Spleen (tissue), 11 donors: Measurements from ENCODE around the gene ZNF513. TPM values are rescaled to one million over a fixed set of nuclear protein-coding genes. Genes with fewer than 3 reads are reported as not detected.

Source experiments
- DNase-seq: peaks from one replicate; pipeline ENCODE4 v3.0.0-alpha.2; 2020
- H3K27ac ChIP-seq, 8 donors: fragments of 200-600 bp; sonication (generic) in 7 of 8; 1 replicate in 4 of 8; 2 replicates in 4 of 8; pipeline versions ENCODE4 v1.5.0 to v1.8.0; 2016 to 2021; ENCODE audit warnings: inconsistent platforms in 4 of 8, mild to moderate bottlenecking in 4 of 8, moderate library complexity in 1 of 8
- H3K27me3 ChIP-seq, 7 donors: fragments of 200-600 bp; sonication (generic) in 6 of 7; replicated peaks in 1 of 7; 1 replicate in 4 of 7; 2 replicates in 3 of 7; pipeline versions ENCODE4 v1.5.0 to v1.8.0; 2016 to 2021; ENCODE audit warnings: inconsistent platforms in 3 of 7, mild to moderate bottlenecking in 1 of 7
- H3K36me3 ChIP-seq, 6 donors: fragments of 200-600 bp; sonication (generic) in 5 of 6; 1 replicate in 4 of 6; 2 replicates in 2 of 6; pipeline versions ENCODE4 v1.5.0 to v1.8.0; 2016 to 2021; ENCODE audit warnings: inconsistent platforms in 2 of 6
- H3K4me1 ChIP-seq, 6 donors: fragments of 200-600 bp; sonication (generic) in 5 of 6; 1 replicate in 3 of 6; 2 replicates in 3 of 6; pipeline versions ENCODE4 v1.5.0 to v1.8.0; 2016 to 2021; ENCODE audit warnings: inconsistent platforms in 3 of 6
- H3K4me3 ChIP-seq, 8 donors: fragments of 200-600 bp; sonication (generic) in 7 of 8; 1 replicate in 4 of 8; 2 replicates in 4 of 8; pipeline versions ENCODE4 v1.5.0 to v1.8.0; 2016 to 2021; ENCODE audit warnings: inconsistent platforms in 4 of 8, mild to moderate bottlenecking in 4 of 8, moderate library complexity in 2 of 8
- H3K9me3 ChIP-seq, 8 donors: fragments of 200-600 bp; sonication (generic) in 7 of 8; 1 replicate in 4 of 8; 2 replicates in 4 of 8; pipeline versions ENCODE4 v1.5.0 to v1.8.0; 2016 to 2021; ENCODE audit warnings: inconsistent platforms in 4 of 8
- CTCF ChIP-seq, 11 experiments: fragments of 200-600 bp in 7 of 11; fragments of 450-650 bp in 4 of 11; sonication (generic) in 4 of 11; IDR thresholded peaks in 8 of 11; conservative IDR thresholded peaks in 3 of 11; 1 replicate in 7 of 11; 2 replicates in 4 of 11; pipeline versions ENCODE4 v1.4.0 to v1.8.0; 2016 to 2021; ENCODE audit warnings: antibody characterized with exemption in 11 of 11, inconsistent platforms in 4 of 11, mild to moderate bottlenecking in 1 of 11
- POLR2A ChIP-seq, 3 donors: fragments of 450-650 bp; IDR thresholded peaks; one replicate each; pipeline ENCODE4 v1.5.1; 2017; ENCODE audit warnings: antibody characterized with exemption in 3 of 3, mild to moderate bottlenecking in 1 of 3
- POLR2AphosphoS5 ChIP-seq, 3 donors: sonication (generic); formaldehyde crosslinking; IDR thresholded peaks; one replicate each; pipeline ENCODE4 v1.5.1; 2017; ENCODE audit warnings: antibody characterized with exemption in 3 of 3
- WGBS, 5 donors: extraction: QIAGEN DNeasy Blood & Tissue Kit in 3 of 5; methylation state at CpG; one replicate each; pipeline versions ENCODE4 v1.1.5 to v1.1.7; 2013 to 2018; 5-methylcytosine and 5-hydroxymethylcytosine counted together
- intact Hi-C: fragments of 100-400 bp; cut with DNase I; formaldehyde crosslinking; loops from one replicate; pipeline ENCODE4 v1.15.0; 2023; ENCODE audit warnings: low total_unique reads
- polyA plus RNA-seq, 3 donors: library from polyadenylated mRNA; stranded (reverse); fragments of 200-250 nt; gene quantifications; one replicate each; pipeline ENCODE4 v1.2.1, GENCODE V29; 2013
- total RNA-seq, 7 donors: library from RNA; depleted of rRNA in 3 of 7; stranded (reverse); fragments of >200 nt in 3 of 7; fragmentation: NEBNext Ultra II Directional in 4 of 7; extraction: Animal tissue kit (Norgen Biotek cat#: 25700) in 4 of 7; gene quantifications; one replicate each; pipeline versions ENCODE4 v1.1.0 to v1.2.1, GENCODE V29; 2016 to 2021
- donor health status: healthy with polysubstance abuse.
- donor health status: DM: no; HTN: no; CAD: no; lungs with moderate emphysema.
- donor health status: DM: no; HTN: no; CAD: no.
- donor health status: Bipolar disorder and iron deficiency.
- donor health status: healthy.
- donor health status: DM: no; HTN: no; CAD: no.
- donor health status: DM: yes; HTN: yes; CAD: no.

The ZNF513 gene
- total and polyA plus RNA-seq, 10 donors = 13.6 to 29.0 (median 18.6) TPM

DNA sequence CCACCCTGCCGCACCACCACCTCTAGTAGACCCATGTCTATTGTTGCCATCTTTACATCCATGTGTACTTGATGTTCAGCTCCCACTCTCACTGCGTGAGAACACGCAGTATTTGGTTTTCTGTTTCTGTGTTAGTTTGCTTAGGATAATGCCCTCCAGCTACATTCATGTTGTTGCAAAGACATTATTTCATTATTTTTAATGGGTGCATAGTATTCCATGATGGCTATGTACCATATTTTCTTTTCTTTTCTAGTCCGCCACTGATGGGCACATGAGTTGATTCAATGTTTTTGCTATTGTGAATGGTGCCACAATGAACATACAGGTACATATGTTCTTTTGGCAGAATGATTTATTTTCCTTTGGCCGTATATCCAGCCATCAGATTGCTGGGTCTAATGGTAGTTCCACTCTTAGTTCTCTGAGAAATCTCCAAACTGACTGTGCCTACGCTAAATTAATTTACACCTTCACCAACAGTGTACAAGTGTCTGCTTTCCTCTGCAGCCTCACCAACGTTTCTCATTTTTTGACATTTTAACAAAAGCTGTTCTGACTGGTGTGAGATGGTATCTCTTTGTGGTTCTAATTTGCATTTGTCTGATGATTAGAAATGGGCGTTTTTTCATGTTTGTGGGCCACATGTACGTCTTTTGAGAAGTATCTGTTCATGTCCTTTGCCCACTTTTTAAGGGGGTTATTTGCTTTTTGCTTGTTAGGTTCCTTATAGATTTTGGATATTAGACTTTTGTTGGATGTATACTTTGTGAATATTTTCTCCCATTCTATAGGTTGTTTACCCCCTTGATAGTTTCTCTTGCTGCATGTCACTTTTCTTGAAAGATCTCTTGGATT, 10.5 kb upstream of the ZNF513 start:
- H3K36me3 ChIP-seq = peaks cover 0 to 32% (median 6%) of the 10 kb centered on the region in 6 donors
- H3K9me3 ChIP-seq = no peaks in the 10 kb centered on the region
- 87 to 91% (median 90%) methylated on average over 9 of the region's 9 CpGs for WGBS, 5 donors
- DNase-seq = no peak
- no peaks in the 10 kb centered on the region for H3K27me3 ChIP-seq
- intact Hi-C loops = no loop called here
- H3K27ac ChIP-seq = peak overlapping the region in 5 of 8 donors; percentile 28 to 61 (median 47)
- H3K4me3 ChIP-seq = no peak overlapping the region
- TF ChIP-seq CTCF (IDR thresholded peaks at IDR 0.05 in 8 of 11, conservative IDR thresholded peaks at IDR 0.05 in 3 of 11) = no peak
- TF ChIP-seq POLR2AphosphoS5 (IDR thresholded peaks at IDR 0.05) = no peak
- no peak for TF ChIP-seq POLR2A (IDR thresholded peaks at IDR 0.05)
- peaks cover 0 to 11% (median 0%) of the 10 kb centered on the region in 6 donors for H3K4me1 ChIP-seq

DNA sequence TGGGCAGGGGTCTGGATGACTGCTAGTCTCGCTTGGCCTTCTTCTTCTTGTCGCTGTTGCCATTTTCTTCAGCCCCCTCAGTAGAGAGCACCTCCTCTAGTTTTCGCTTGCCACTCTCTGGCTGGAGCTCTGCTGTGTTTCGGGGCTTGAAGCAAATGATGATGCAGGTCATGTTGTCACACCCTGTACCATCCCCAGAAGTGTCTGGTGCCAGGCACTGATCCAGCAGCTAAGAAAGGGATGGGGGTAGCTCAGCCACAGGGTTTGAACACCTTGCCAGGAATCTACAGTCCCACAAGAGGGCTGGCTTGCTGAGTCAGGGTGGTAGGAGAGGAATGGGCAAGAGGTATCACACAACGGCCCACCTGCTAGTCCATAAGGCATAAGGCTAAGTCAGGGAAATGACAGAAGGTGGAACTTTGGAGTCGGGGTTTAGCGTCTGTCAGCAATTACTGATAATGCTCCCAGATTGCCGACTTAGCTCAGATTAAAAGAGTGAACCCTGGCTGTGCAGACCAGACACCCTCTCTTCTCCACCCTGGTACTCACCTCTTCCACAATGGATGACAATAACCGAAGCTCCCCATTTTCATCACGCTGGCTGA, 1.1 kb upstream of the ZNF513 start:
- DNase-seq = no peak
- peak overlapping the region in 2 of 8 donors; percentile 69 to 75 for H3K4me3 ChIP-seq
- TF ChIP-seq CTCF (IDR thresholded peaks at IDR 0.05 in 8 of 11, conservative IDR thresholded peaks at IDR 0.05 in 3 of 11) = no peak
- TF ChIP-seq POLR2A (IDR thresholded peaks at IDR 0.05) = no peak
- TF ChIP-seq POLR2AphosphoS5 (IDR thresholded peaks at IDR 0.05) = no peak
- peak overlapping the region in 5 of 8 donors; percentile 89 to 93 (median 91) for H3K27ac ChIP-seq
- no peaks in the 10 kb centered on the region for H3K27me3 ChIP-seq
- no peaks in the 10 kb centered on the region for H3K9me3 ChIP-seq
- WGBS, 5 donors = 92 to 97% (median 95%) methylated on average over 10 of the region's 10 CpGs
- intact Hi-C loops = no loop called here
- peaks cover 13 to 45% (median 31%) of the 10 kb centered on the region in 6 donors for H3K4me1 ChIP-seq
- peaks cover 0 to 79% (median 62%) of the 10 kb centered on the region in 6 donors for H3K36me3 ChIP-seq

DNA sequence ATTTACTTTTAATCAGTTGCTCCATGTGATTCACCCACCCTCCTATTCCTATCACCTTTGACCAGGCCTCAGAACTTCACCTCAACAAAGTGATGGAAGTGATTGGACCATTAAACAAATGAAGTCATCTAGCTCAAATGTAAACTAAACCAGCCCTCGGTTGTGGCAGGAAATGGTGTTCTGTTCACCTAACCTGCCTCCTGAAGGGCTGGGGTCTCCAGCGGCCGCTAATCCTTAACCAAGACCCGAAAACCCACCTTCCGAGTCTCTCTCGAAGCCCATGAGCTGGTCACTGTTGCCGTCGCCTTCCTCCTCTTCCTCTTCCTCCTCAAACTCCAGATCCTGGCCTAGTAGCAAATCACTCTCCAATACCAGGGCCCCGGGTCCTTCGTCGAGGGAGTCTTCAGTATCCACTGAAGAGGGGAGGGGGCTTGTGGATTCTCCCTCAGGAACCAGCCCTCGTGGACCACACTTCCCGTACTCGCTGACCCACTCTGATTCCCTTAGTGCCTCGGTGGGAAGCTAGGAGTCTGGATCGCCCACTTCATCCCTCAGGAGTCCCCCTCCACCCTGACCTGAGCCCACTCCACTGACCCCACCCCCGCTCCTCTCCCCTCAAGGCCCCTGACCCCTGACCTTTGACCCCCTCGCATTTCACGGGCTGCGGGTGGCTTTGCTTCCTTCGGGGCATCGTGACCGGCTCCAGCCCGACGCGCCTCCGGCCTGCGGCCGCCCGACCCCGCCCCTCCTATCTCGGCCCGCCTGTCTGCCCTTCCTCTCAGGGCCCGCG, 503 bp downstream of the ZNF513 start:
- Histone ChIP-seq H3K27me3 (no peaks in the 10 kb centered on the region), H3K4me3 (peak overlapping the region; percentile 59 to 75 (median 64)), H3K27ac (peak overlapping the region; percentile 78 to 93 (median 89)), H3K4me1 (peaks cover 13 to 55% (median 28%) of the 10 kb centered on the region in 6 donors), H3K9me3 (no peaks in the 10 kb centered on the region), H3K36me3 (peaks cover 0 to 79% (median 66%) of the 10 kb centered on the region in 6 donors)
- 1 to 3% (median 1%) methylated on average over 24 to 35 of the region's 35 CpGs for WGBS, 5 donors
- TF ChIP-seq CTCF (IDR thresholded peaks at IDR 0.05 in 8 of 11, conservative IDR thresholded peaks at IDR 0.05 in 3 of 11) = no peak
- peak in 2 of 3 donors; percentile 45 to 64 for TF ChIP-seq POLR2AphosphoS5 (IDR thresholded peaks at IDR 0.05)
- intact Hi-C loops = no loop called here
- DNase-seq = no peak
